Epithelial cell of proximal tubule (primary cell): Measurements from ENCODE around the gene NAE1. TPM values are rescaled to one million over a fixed set of nuclear protein-coding genes. Genes with fewer than 3 reads are reported as not detected.

Experiments
- DNase-seq: peaks from one replicate; pipeline ENCODE4 v3.0.0-alpha.2; 2011; ENCODE audit warnings: low read depth
- H3K4me3 ChIP-seq: 2 replicates; pipeline ENCODE4 v1.5.1; 2011; ENCODE audit warnings: low read depth, mild to moderate bottlenecking, low read length
- total RNA-seq: library from RNA; depleted of rRNA; stranded (reverse); fragments of >200 nt; gene quantifications from 2 replicates; pipeline ENCODE4 v1.2.3, GENCODE V29; 2015
- TF ChIP-seq, protein P1 (sequence below): conservative IDR thresholded peaks from 2 replicates; pipeline ENCODE4 v1.5.1; 2012; ENCODE audit warnings: low read depth, mild to moderate bottlenecking, low read length

Gene NAE1
- total RNA-seq, 1 donor from 2014 or later, result 92.3 TPM

- TF ChIP-seq, protein P1, sequence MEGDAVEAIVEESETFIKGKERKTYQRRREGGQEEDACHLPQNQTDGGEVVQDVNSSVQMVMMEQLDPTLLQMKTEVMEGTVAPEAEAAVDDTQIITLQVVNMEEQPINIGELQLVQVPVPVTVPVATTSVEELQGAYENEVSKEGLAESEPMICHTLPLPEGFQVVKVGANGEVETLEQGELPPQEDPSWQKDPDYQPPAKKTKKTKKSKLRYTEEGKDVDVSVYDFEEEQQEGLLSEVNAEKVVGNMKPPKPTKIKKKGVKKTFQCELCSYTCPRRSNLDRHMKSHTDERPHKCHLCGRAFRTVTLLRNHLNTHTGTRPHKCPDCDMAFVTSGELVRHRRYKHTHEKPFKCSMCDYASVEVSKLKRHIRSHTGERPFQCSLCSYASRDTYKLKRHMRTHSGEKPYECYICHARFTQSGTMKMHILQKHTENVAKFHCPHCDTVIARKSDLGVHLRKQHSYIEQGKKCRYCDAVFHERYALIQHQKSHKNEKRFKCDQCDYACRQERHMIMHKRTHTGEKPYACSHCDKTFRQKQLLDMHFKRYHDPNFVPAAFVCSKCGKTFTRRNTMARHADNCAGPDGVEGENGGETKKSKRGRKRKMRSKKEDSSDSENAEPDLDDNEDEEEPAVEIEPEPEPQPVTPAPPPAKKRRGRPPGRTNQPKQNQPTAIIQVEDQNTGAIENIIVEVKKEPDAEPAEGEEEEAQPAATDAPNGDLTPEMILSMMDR, result no peak
- no peak for DNase-seq
- H3K4me3 ChIP-seq, result no peak overlapping the region
These were observed 77.8 kb downstream of the NAE1 start for GRCh38 chr16:66752958-66753357.

Other genes starting within 250 kb of the NAE1 start
- 122 and 141 TPM in 2 replicates for gene CMTM3, start 226.3 kb downstream of the NAE1 start, total RNA-seq
- 16.8 and 35.1 TPM in 2 replicates for gene CMTM4, start 134.2 kb downstream of the NAE1 start, total RNA-seq
- 55.3 and 63.1 TPM in 2 replicates for gene DYNC1LI2, start 79.4 kb downstream of the NAE1 start, total RNA-seq
- not detected in 2 replicates for gene TERB1, start 29.4 kb downstream of the NAE1 start, total RNA-seq
- gene CA7, start 13.4 kb upstream of the NAE1 start, total RNA-seq, result 0.12 TPM in 1 of 2 replicates, not detected in the other
- 2.4 and 5.2 TPM in 2 replicates for gene PDP2, start 49.5 kb upstream of the NAE1 start, total RNA-seq
- 0.14 and 0.81 TPM in 2 replicates for gene CDH16, start 87.9 kb upstream of the NAE1 start, total RNA-seq
- 6.5 and 40.2 TPM in 2 replicates for gene RRAD, start 94.6 kb upstream of the NAE1 start, total RNA-seq
- gene CIAO2B, start 103.4 kb upstream of the NAE1 start, total RNA-seq, result 123 and 178 TPM in 2 replicates
- gene CES2, start 104.5 kb upstream of the NAE1 start, total RNA-seq, result 10.9 and 20.9 TPM in 2 replicates
- 0.75 TPM in 1 of 2 replicates, not detected in the other for gene CES3, start 130.3 kb upstream of the NAE1 start, total RNA-seq
- gene CES4A, start 157.6 kb upstream of the NAE1 start, total RNA-seq, result 0.52 and 2.0 TPM in 2 replicates
- gene CBFB, start 198.2 kb upstream of the NAE1 start, total RNA-seq, result 74.9 and 178 TPM in 2 replicates